GM12891 (cell line): ENCODE data around the gene FBXO10.

Experiments used
- POLR2A ChIP-seq: IDR thresholded peaks from 2 replicates; pipeline ENCODE4 v1.6.1; 2011; ENCODE audit warnings: low read depth, low read length, control low read depth
- POLR2AphosphoS5 ChIP-seq: IDR thresholded peaks from 2 replicates; pipeline ENCODE4 v1.6.1; 2011; ENCODE audit warnings: low read depth, low read length, control low read depth
- POU2F2 ChIP-seq: IDR thresholded peaks from 2 replicates; pipeline ENCODE4 v1.6.1; 2011; ENCODE audit warnings: low read depth, mild to moderate bottlenecking, control low read depth, low read length, moderate library complexity
- TAF1 ChIP-seq: IDR thresholded peaks from 2 replicates; pipeline ENCODE4 v1.6.1; 2011; ENCODE audit warnings: low read depth, low read length, control low read depth

DNA sequence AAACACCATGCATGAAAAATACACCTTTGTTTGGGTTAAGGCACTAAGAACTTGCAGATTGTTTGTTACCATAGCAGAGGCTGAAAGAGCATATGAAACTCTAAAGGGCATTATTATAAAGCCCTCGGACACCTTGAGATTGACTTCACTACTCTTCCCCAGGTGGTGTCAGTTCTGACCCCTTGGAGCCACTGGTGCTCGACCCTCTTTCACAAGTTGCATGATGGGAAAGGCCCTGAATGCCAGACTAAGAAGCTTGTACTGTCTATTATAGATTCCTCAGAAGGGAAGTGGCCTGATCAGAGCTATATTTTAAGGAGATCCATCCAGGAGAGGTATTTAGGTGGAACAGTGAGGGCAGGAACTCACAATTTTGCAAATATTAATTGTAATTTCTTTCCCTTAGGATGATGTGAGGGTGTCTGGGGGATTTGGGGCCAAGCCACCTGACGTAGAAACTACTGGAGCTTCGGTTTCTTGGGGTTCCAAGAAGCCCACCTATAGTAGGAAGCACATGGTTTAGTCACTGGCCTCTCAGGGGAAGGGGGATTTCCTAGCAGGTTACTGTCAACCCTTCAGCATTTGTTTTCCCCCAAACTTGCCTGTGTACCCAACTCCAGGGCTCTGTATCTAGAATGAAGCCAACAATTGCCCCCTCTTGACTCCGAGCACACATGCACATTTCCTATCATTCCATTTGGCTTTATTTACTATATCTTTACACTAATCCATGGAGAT lies 16.2 kb downstream of the FBXO10 start:
- TF ChIP-seq POLR2AphosphoS5 (no peak), POLR2A (no peak), TAF1 (no peak), POU2F2 (no peak)
